ENCODE data around the gene FOXRED2. TPM values are rescaled to one million over a fixed set of nuclear protein-coding genes. Genes with fewer than 3 reads are reported as not detected.

Gene FOXRED2
- total RNA-seq, 1 donor from 2014 or later, result 48.0 TPM

GRCh38 chr22:36514766-36515165 is 7.9 kb upstream of the FOXRED2 start:
- Mint-ChIP-seq H3K27me3 (ENCODE audit: unreplicated experiment) (no peaks in the 10 kb centered on the region), H3K4me3 (ENCODE audit: unreplicated experiment) (no peak overlapping the region), H3K36me3 (ENCODE audit: unreplicated experiment) (peaks cover 64% of the 10 kb centered on the region), H3K27ac (ENCODE audit: unreplicated experiment) (no peak overlapping the region), H3K9me3 (ENCODE audit: unreplicated experiment) (no peaks in the 10 kb centered on the region), H3K4me1 (ENCODE audit: unreplicated experiment) (no peaks in the 10 kb centered on the region)
- TF ChIP-seq CTCF (IDR thresholded peaks at IDR 0.05), result no peak
- DNase-seq (ENCODE audit: extremely low spot score, unreplicated experiment), result no peak

- Mint-ChIP-seq H3K4me1 (ENCODE audit: unreplicated experiment) (no peaks in the 10 kb centered on the region), H3K36me3 (ENCODE audit: unreplicated experiment) (peaks cover 55% of the 10 kb centered on the region), H3K27me3 (ENCODE audit: unreplicated experiment) (no peaks in the 10 kb centered on the region), H3K4me3 (ENCODE audit: unreplicated experiment) (no peak overlapping the region), H3K27ac (ENCODE audit: unreplicated experiment) (no peak overlapping the region), H3K9me3 (ENCODE audit: unreplicated experiment) (no peaks in the 10 kb centered on the region)
- TF ChIP-seq CTCF (IDR thresholded peaks at IDR 0.05), result no peak
- no peak for DNase-seq (ENCODE audit: extremely low spot score, unreplicated experiment)
Measured at GRCh38 chr22:36512991-36513390, 6.2 kb upstream of the FOXRED2 start.

GRCh38 chr22:36512333-36512732 is 5.5 kb upstream of the FOXRED2 start:
- Mint-ChIP-seq H3K27ac (ENCODE audit: unreplicated experiment) (no peak overlapping the region), H3K27me3 (ENCODE audit: unreplicated experiment) (no peaks in the 10 kb centered on the region), H3K9me3 (ENCODE audit: unreplicated experiment) (no peaks in the 10 kb centered on the region), H3K4me3 (ENCODE audit: unreplicated experiment) (no peak overlapping the region), H3K4me1 (ENCODE audit: unreplicated experiment) (peaks cover 4% of the 10 kb centered on the region), H3K36me3 (ENCODE audit: unreplicated experiment) (peaks cover 53% of the 10 kb centered on the region)
- TF ChIP-seq CTCF (IDR thresholded peaks at IDR 0.05), result no peak
- no peak for DNase-seq (ENCODE audit: extremely low spot score, unreplicated experiment)

GRCh38 chr22:36510966-36511881 is 4.4 kb upstream of the FOXRED2 start:
- Mint-ChIP-seq H3K4me1 (ENCODE audit: unreplicated experiment) (peaks cover 6% of the 10 kb centered on the region), H3K9me3 (ENCODE audit: unreplicated experiment) (no peaks in the 10 kb centered on the region), H3K36me3 (ENCODE audit: unreplicated experiment) (peaks cover 43% of the 10 kb centered on the region), H3K4me3 (ENCODE audit: unreplicated experiment) (no peak overlapping the region), H3K27ac (ENCODE audit: unreplicated experiment) (peak overlapping the region; percentile 24), H3K27me3 (ENCODE audit: unreplicated experiment) (no peaks in the 10 kb centered on the region)
- DNase-seq (ENCODE audit: extremely low spot score, unreplicated experiment), result no peak
- peak; percentile 65 for TF ChIP-seq CTCF (IDR thresholded peaks at IDR 0.05)

GRCh38 chr22:36510384-36510783 is 3.5 kb upstream of the FOXRED2 start:
- no peaks in the 10 kb centered on the region for H3K27me3 Mint-ChIP-seq (ENCODE audit: unreplicated experiment)
- H3K4me1 Mint-ChIP-seq (ENCODE audit: unreplicated experiment), result peaks cover 9% of the 10 kb centered on the region
- H3K4me3 Mint-ChIP-seq (ENCODE audit: unreplicated experiment), result no peak overlapping the region
- TF ChIP-seq CTCF (IDR thresholded peaks at IDR 0.05), result no peak
- DNase-seq (ENCODE audit: extremely low spot score, unreplicated experiment), result no peak
- peak overlapping the region; percentile 31 for H3K27ac Mint-ChIP-seq (ENCODE audit: unreplicated experiment)
- no peaks in the 10 kb centered on the region for H3K9me3 Mint-ChIP-seq (ENCODE audit: unreplicated experiment)
- H3K36me3 Mint-ChIP-seq (ENCODE audit: unreplicated experiment), result peaks cover 38% of the 10 kb centered on the region

All from osteocyte (in vitro differentiated cells).